ENCODE results near the gene MELTF. TPM values are rescaled to one million over a fixed set of nuclear protein-coding genes. Genes with fewer than 3 reads are reported as not detected.

Gene MELTF
- total and polyA plus RNA-seq, 2 of the 13 experiments (the other 11 are each of a cell fraction or from before 2014, with no cell fraction given): 3.2 to 7.5 TPM

- TF ChIP-seq ZNF703 (CRISPR knock-in tag; IDR thresholded peaks at IDR 0.05; ENCODE audit: borderline replicate concordance): no peak
- TF ChIP-seq NCOA1 (CRISPR knock-in tag; IDR thresholded peaks at IDR 0.05): no peak
Observed at GRCh38 chr3:196996454-196997265, 33.0 kb downstream of the MELTF start (continued).

DNA sequence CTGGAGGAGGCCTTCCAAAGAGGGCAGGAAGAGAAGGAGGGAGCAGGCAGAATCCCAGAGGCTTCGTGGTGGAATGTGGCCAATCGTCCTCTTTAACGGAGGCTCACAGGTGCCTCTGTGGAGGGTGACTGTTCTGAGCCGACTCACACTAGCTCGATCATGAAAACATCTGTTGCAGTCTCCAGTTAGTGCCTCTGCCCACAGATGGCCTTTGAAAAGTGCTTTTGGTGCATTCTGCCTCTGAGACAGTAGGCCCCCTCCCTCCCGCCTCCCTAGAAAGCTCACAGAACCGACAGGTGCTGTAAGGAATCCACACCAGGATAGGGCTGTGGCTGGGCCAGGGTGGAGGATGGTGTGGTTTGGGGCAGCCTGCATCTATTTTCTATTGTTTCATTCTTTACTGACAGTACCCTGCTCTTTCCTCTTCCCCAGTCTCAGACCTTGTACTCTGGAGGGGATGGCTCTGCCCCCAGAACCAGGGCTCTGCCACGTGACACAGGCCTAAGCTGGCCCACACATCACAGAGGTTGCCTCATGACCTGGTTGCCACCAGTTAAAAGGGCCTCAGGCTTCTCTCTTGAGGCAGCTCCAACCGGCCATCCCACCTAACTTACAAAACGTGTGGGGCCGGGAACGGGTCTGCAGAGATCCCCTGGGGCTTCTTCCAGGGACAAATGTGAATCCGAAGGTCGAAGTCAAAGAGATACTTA is 33.8 kb downstream of the MELTF start:
- 55% methylated on average over 11 of the region's 14 CpGs for WGBS (ENCODE audit: low lambda C conversion rate)
- Histone ChIP-seq H2AFZ (ENCODE audit: low read length) (no peak overlapping the region), H3K4me1 (ENCODE audit: insufficient read depth, low read length) (peaks cover 51% of the 10 kb centered on the region), H3K9me3 (ENCODE audit: low read length) (no peaks in the 10 kb centered on the region), H3K4me3 (replicated peaks in 1 of 3; ENCODE audit: insufficient read depth in 1 of 3, low read depth in 2 of 3, low read length in 3 of 3) (peak overlapping the region in 1 of 3 experiments; percentile 13; a peak in 1 of 6 replicates), H3K4me2 (ENCODE audit: low read depth, low read length) (peak overlapping the region; percentile 31), H3K79me2 (ENCODE audit: insufficient read depth, low read length) (no peaks in the 10 kb centered on the region), H3K27ac (ENCODE audit: extremely low read length, insufficient read depth, low read length) (no peak overlapping the region), H3K27me3 (ENCODE audit: control insufficient read depth in 1 of 2, insufficient read depth in 2 of 2, low read length in 2 of 2) (no peaks in the 10 kb centered on the region), H3K36me3 (replicated peaks in 1 of 2; ENCODE audit: control insufficient read depth in 1 of 2, insufficient read depth in 2 of 2, low read length in 2 of 2) (no peaks in the 10 kb centered on the region), H4K20me1 (ENCODE audit: insufficient read depth, low read length) (no peaks in the 10 kb centered on the region), H3K9ac (ENCODE audit: insufficient read depth, low read depth, low read length) (no peak overlapping the region)
- POLR2A ChIA-PET: no interaction called here
- FAIRE-seq (no peak), ATAC-seq (peak; percentile 40), DNase-seq (ENCODE audit: low spot score) (no peak)
- no TSS peak for BruUV-seq (replicated peaks)
- intact Hi-C loops (cut with micrococcal nuclease; ENCODE audit: unreplicated experiment): no loop called here
- in situ Hi-C loops (cut with HindIII; ENCODE audit: extremely low pct_ligation_motif_present, low pct_unique_long_range_greater_than_20kb): loop anchor here (25.0 kb wide), 1 partner anchor 516 kb away; no protein-coding TSS in a partner anchor
- CTCF ChIA-PET (ENCODE audit: low intra/inter-chr PET ratio, low total read pairs): no interaction called here
- TF ChIP-seq ZNF687 (CRISPR knock-in tag; IDR thresholded peaks at IDR 0.05) (peak; percentile 50), IRF9 (CRISPR knock-in tag; IDR thresholded peaks at IDR 0.05; ENCODE audit: borderline replicate concordance) (no peak), ZNF225 (CRISPR knock-in tag; IDR thresholded peaks at IDR 0.05) (no peak), PPARG (CRISPR knock-in tag; conservative IDR thresholded peaks at IDR 0.05) (no peak), SMARCC2 (IDR thresholded peaks at IDR 0.05) (no peak), FOSL1 (CRISPR knock-in tag; IDR thresholded peaks at IDR 0.05; ENCODE audit: borderline replicate concordance) (no peak), RXRA (CRISPR knock-in tag; IDR thresholded peaks at IDR 0.05) (no peak), FOXK2 (IDR thresholded peaks at IDR 0.05) (no peak), FOXC1 (CRISPR knock-in tag; IDR thresholded peaks at IDR 0.05; ENCODE audit: borderline replicate concordance) (no peak), ZNF550 (CRISPR knock-in tag; IDR thresholded peaks at IDR 0.05; ENCODE audit: borderline replicate concordance) (no peak)
- TF ChIP-seq, protein P1, sequence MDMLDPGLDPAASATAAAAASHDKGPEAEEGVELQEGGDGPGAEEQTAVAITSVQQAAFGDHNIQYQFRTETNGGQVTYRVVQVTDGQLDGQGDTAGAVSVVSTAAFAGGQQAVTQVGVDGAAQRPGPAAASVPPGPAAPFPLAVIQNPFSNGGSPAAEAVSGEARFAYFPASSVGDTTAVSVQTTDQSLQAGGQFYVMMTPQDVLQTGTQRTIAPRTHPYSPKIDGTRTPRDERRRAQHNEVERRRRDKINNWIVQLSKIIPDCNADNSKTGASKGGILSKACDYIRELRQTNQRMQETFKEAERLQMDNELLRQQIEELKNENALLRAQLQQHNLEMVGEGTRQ (IDR thresholded peaks at IDR 0.05; ENCODE audit: low read depth, low read length): no peak
- TF ChIP-seq, protein P1 (CRISPR knock-in tag; IDR thresholded peaks at IDR 0.05; ENCODE audit: borderline replicate concordance): peak; percentile 40; the same call in 1 of the 2 replicates

Data from HepG2 (cell line).